ENCODE measurements around the gene TBC1D4.
"Not testable (repeated sequence)": the region's sequence is repeated elsewhere in the genome, so short reads cannot be mapped to it uniquely, and the experiment has no call there.

The TBC1D4 gene

GRCh38 chr13:75445717-75446499, 36.1 kb downstream of the TBC1D4 start:
- DNase-seq (ENCODE audit: low spot score), result no peak

GRCh38 chr13:75444016-75444415, 38.0 kb downstream of the TBC1D4 start:
- no peak for DNase-seq (ENCODE audit: low spot score)

- no peak for DNase-seq (ENCODE audit: low spot score)
These were observed 38.5 kb downstream of the TBC1D4 start for GRCh38 chr13:75443356-75443958.

- DNase-seq (ENCODE audit: low spot score), result no peak
These were observed 39.2 kb downstream of the TBC1D4 start for GRCh38 chr13:75442736-75443234.

GRCh38 chr13:75440100-75440499, 41.9 kb downstream of the TBC1D4 start:
- no peak for DNase-seq (ENCODE audit: low spot score)

GRCh38 chr13:75437582-75438318, 44.2 kb downstream of the TBC1D4 start:
- no peak for DNase-seq (ENCODE audit: low spot score)

- not testable (repeated sequence) for DNase-seq (ENCODE audit: low spot score)
These were observed 47.8 kb downstream of the TBC1D4 start for GRCh38 chr13:75434126-75434525.

- no peak for DNase-seq (ENCODE audit: low spot score)
These were observed 49.1 kb downstream of the TBC1D4 start for GRCh38 chr13:75432811-75433244.

- no peak for DNase-seq (ENCODE audit: low spot score)
These were observed 49.9 kb downstream of the TBC1D4 start for GRCh38 chr13:75432045-75432444.

GRCh38 chr13:75430436-75431209, 51.3 kb downstream of the TBC1D4 start:
- no peak for DNase-seq (ENCODE audit: low spot score)

- DNase-seq (ENCODE audit: low spot score), result no peak
These were observed 55.5 kb downstream of the TBC1D4 start for GRCh38 chr13:75426421-75426820.

- DNase-seq (ENCODE audit: low spot score), result no peak
These were observed 56.6 kb downstream of the TBC1D4 start for GRCh38 chr13:75425216-75426009.

GRCh38 chr13:75423946-75424345, 58.0 kb downstream of the TBC1D4 start:
- no peak for DNase-seq (ENCODE audit: low spot score)

- no peak for DNase-seq (ENCODE audit: low spot score)
These were observed 59.9 kb downstream of the TBC1D4 start for GRCh38 chr13:75422028-75422427.

- DNase-seq (ENCODE audit: low spot score), result no peak
These were observed 60.8 kb downstream of the TBC1D4 start for GRCh38 chr13:75421133-75421532.

- no peak for DNase-seq (ENCODE audit: low spot score)
These were observed 62.3 kb downstream of the TBC1D4 start for GRCh38 chr13:75419656-75420055.

GRCh38 chr13:75418997-75419396, 63.0 kb downstream of the TBC1D4 start:
- no peak for DNase-seq (ENCODE audit: low spot score)

GRCh38 chr13:75418186-75418843, 63.7 kb downstream of the TBC1D4 start:
- DNase-seq (ENCODE audit: low spot score), result no peak

GRCh38 chr13:75417656-75418055, 64.3 kb downstream of the TBC1D4 start:
- DNase-seq (ENCODE audit: low spot score), result no peak

GRCh38 chr13:75417012-75417384, 65.0 kb downstream of the TBC1D4 start:
- no peak for DNase-seq (ENCODE audit: low spot score)

Data from CD4-positive, alpha-beta T cell treated with Interleukin-15 for 4 hours (primary cell).